Activated CD4-positive, alpha-beta T cell treated with anti-CD3 and anti-CD28 coated beads for 1 hour (primary cell): ENCODE measurements around the gene OPTC.
"Not testable (repeated sequence)": the region's sequence is repeated elsewhere in the genome, so short reads cannot be mapped to it uniquely, and the experiment has no call there.

Experiments
- DNase-seq: peaks from one replicate; pipeline ENCODE4 v3.0.0-alpha.2; 2020

The OPTC gene

DNA sequence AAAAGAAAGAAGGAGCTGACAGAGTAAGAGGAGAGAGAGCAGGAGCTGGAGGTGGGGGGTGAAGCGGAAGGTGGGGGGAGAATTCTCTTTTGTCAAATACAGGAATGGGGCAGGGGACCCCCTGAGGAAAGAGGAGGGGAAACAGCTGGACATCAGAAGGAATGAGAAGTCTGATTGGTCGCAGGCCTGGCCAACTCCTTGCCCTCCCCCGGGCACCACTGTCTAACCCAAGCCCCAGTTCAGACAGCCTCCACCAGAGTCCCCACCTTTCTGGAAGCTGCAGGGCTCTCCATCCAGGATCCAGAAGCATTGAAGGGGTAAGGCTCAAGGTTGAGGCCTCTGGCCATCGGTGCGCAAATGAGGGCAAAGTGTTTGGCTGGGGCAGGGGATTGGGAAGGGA, at the start of gene OPTC:
Gene OPTC, plus strand, starts transcription at position 253 of the 400 bp plus-strand sequence. CDS start 1,853 bp downstream, outside the sequence.
- no peak for DNase-seq

DNA sequence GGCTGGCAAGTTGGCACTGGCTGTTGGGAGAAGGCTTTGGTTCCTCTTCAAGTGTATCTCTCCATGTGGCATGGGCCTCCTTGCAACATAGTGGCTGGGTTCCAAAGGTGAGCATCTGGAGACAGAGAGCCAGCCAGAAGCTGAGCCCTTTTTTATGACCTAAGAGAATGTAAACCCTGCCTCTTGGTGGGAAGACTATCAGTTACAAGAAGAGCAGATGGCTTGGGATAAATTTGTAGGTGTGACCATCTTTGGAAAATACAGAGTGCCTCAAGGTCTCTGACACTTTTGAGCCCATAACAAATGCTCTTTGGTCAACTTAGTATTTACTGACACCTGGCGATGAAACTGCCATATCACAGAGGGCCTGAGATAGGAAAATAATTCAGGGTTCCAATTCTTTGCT, 49.8 kb upstream of the OPTC start:
- no peak for DNase-seq

DNA sequence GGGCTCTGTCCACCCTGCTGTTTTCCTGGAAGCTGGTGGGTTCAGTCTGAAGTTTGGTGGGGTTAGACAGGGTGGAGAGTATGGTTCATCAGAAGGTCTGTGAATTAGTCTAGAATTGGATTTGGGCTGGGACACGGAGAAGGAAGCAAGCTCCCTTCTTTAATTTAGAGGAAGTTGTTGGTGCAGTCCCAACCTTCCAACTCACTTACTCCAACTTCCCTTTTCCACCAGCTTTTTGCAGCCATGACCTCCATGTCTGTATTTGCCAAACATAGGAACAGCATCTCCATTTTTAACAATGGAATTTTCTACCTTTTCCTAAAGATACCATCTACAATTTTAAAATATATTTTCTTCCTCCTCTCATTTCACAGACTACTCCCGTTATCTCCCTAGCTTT, 46.8 kb upstream of the OPTC start:
- no peak for DNase-seq

GRCh38 chr1:203447598-203447997, 46.4 kb upstream of the OPTC start:
- not testable (repeated sequence) for DNase-seq

DNA sequence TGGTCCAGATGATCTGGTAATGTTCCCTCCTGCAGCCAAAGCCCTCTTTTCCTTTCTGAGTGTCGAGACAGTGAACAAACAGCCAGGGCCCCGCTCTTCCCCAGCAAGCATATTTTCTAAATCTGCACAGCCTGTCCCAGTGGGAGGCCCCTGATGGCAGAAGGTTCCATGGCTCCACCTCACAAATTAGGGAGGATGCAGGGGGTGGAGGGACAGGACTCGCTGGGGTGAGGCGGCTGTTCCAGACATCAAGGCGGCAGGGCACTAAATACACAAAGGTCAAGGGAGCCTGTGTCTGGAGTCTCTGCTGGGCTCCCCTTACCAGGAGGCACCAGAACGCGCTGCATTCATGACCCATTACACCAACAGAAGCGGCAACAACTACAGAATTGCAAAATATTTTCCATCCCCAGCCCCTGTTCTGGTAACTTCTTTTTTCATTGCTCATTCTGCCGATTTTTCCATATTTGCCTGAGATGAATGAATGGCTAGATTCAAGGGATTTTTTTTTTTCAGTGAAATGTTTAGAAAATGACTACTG, 45.4 kb upstream of the OPTC start:
- DNase-seq: no peak

DNA sequence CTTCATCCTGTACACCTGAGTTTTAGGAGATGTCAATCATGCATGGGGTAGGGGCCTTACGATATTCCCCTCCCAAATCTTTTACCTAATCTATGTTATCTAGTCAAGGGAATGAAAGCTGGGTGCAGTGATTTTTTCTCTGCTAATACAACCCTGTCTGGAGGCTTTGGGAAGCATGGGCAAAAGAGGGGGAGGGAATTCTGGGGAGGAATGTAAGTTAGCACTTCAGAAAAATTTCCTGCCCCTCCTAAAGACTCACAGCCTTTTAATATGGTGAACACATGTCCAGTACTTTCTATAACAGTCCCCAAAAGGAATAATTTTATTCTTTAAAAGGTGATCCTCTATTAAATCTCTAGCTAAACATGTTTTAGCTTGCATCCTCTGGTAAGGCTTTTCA, 44.0 kb upstream of the OPTC start:
- DNase-seq: no peak

GRCh38 chr1:203450479-203451149, 43.3 kb upstream of the OPTC start:
- DNase-seq: no peak

DNA sequence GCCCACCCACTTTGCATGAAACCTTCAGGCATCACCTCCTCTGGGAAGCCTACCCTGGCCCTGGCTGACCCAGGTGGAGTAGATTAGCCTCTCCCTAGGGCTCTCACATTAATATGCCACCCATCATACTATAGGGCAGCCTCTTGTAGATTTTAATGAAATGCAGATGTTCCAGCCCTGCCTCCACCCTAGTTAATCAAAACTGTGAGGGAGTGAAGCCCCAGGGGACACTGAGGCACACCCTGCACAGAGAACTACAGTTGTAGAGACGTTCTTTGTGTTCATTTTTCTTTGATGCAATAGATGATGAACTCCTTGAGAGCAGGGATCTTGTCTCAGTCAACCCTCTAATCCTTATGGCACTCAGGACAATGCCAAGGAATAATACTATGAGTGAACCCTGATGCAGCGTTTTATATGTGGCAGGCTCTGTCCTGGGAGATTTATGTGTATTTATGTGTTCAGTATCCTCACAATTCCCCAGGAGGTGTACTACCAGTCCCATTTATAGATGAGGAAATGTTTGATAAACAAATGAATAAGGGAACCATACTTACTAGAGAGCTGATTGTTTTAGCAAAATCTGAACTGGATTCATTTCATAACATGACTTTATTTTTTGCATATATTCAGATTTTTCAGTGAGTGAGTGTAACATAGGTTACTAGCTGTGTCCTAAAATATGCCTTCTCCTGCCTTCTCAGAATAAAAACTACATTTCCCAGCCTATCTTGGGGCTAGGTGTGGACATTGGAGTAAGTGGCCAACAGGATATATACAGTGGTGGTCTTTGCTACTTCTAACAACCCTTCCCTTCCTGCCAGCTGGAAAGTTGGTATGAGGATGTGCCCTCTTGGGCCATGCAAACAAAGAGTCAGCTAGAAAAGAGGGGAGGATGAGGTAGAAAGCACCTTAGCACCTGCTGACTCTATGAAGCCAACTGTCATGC, 41.8 kb upstream of the OPTC start:
- no peak for DNase-seq

DNA sequence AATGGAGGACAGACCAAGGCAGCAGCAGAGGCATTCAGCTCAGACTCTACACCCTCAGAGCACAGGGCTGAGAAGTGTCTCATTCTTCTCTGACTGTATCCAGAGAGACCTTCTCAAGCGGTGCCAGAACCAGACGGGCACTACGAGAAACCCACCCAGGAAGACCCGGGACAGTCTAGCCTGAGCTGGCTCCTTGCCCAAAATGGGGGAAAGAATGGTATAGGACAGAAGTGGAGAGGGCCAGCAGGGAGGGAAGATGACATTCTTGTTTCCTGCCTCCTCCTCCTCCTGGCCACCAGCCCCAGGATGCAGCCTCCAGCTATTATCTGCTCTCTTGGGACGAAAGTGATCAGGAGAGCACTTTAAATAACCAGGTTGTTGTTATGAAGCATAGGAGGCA, 40.9 kb upstream of the OPTC start:
- no peak for DNase-seq

- no peak for DNase-seq
Measured at GRCh38 chr1:203453616-203454015, 40.3 kb upstream of the OPTC start.

GRCh38 chr1:203454986-203455471, 38.9 kb upstream of the OPTC start:
- DNase-seq: no peak

- DNase-seq: no peak
Measured at GRCh38 chr1:203455706-203456105, 38.2 kb upstream of the OPTC start.

GRCh38 chr1:203456577-203456976, 37.4 kb upstream of the OPTC start:
- DNase-seq: no peak

- no peak for DNase-seq
Measured at GRCh38 chr1:203458078-203458477, 35.9 kb upstream of the OPTC start.

- no peak for DNase-seq
Measured at GRCh38 chr1:203459671-203460201, 34.2 kb upstream of the OPTC start.

GRCh38 chr1:203461717-203462116, 32.2 kb upstream of the OPTC start:
- no peak for DNase-seq

DNA sequence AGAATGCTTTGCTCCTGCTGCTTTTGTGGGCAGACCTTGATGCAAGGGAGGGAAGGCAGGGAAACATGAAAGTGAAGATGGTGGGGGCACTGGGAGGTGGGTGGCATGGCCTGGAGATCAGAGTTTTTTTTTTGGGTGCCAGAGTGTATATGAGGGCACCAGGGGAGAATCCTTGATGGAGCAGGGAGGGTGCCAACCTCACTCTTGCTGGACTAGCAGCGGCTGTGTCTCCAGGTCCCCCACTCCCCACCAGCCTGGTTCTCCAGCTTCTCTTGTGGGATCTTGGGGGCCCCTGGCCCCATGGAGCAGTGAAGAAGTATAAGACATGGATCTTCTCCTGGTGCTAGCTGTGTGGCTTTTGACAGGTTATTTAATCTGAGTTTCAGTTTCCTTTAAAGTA, 31.8 kb upstream of the OPTC start:
- no peak for DNase-seq

DNA sequence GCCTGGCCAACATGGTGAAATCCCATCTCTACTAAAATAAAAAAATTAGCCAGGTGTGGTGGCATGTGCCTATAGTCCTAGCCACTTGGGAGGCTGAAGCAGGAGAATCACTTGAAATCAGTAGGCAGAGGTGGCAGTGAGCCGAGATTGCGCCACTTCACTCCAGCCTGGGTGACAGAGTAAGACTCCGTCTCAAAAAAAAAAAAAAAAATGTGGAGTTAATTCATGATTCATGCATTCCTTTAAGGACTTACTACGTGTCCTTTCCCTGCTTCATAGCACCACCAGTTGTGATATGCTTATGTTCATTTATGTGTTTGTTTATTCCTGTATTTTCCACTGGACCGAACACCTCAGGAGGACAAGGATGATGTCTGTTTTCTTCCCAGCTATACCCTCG, 31.1 kb upstream of the OPTC start:
- DNase-seq: no peak

GRCh38 chr1:203463469-203464062, 30.4 kb upstream of the OPTC start:
- DNase-seq: no peak

DNA sequence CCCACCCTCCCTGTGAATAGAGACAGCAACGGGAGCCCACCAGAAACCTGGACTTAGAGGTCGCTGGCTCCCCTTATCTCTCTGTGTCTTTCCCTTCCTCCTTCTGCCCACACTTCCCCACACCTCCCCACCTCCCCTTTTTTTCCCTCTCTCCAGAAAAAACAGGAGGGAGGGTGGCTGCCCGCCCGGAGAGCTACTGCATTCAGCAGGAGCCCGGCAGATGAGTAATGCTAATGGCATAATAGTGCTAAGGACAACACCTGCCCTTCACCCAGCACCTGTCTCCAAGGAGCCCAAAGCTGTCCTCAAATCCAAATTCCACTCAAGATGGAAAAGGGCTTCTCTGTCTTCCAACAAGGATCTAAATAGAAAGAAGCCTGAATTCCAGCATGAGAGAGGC, 29.7 kb upstream of the OPTC start:
- no peak for DNase-seq

GRCh38 chr1:203464743-203465142, 29.2 kb upstream of the OPTC start:
- no peak for DNase-seq

DNA sequence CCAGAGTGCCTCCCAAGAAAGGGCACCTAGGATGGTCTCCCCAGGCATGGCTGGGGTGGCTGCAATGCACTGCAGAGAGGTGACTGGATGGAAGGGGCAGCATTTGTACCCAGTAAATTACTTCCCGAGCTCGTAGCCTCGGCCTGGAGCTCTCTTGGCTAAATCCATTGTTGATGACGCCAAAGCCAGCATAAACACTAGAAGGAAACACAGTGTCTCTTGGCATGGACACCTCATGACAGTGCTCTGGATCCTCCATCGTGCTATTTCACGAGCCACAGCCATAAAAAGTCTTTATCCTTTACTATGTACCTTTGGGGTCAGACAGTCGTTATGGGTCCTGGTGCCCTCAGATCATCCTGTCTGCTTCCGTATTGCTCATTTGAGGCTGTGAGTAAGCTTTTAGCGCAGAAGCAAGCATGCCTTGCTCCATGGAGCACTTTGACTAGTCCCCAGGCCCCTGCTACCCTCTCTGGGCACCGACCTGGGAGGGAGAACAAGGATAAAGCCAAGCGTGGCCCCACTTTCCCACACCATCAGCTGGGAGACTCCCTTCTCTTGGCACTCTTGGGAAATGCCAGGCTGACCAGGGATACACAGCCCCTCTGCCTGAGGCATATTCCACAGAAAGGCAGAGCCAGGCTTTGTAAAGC, 28.7 kb upstream of the OPTC start:
- no peak for DNase-seq

DNA sequence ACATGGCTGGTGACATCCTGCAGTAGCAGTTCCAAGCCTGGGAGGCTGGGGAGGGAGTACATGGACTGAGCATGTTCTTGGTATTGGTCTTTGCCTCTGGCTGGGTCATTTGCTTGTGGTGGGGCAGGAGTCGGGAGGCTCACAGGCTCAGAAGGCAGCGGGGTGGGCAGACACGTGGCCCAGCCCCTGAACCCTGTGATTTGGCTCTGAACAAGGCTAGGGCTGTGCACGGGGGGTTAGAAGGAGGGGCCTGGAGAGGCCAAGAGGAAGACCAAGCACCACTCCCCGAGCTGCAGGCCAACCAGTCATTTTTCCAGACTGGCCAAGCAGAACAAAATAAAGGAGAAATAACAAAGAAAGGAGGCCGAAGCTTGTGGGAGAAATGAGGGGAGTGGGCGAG, 28.0 kb upstream of the OPTC start:
- no peak for DNase-seq
